ENCODE data around the gene WSB2. TPM values are rescaled to one million over a fixed set of nuclear protein-coding genes. Genes with fewer than 3 reads are reported as not detected.

Gene WSB2
- total and polyA plus RNA-seq, 2 of the 8 experiments (the other 6 are each of a cell fraction or from before 2014, with no cell fraction given) = 47.5 to 58.2 TPM

DNA sequence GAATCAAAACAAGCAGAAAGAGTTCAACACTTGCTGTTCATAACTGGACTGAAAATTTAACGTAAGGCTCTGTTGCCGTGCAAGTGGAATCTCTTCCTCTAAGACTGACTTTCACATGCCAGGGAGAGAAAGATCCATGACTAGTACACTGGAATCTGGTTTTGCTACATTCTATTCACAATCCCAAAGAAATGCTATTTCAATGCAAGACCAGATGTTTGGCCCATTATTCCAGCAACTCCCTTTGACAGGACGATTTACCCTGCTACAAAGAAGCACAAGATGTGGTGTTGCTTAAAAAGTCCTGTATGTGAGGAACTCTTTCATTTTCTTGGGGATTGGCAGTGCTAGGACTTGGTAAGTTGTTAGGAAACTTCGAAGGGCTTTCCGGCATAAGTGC, 27.1 kb downstream of the WSB2 start:
- Histone ChIP-seq H2BK120ac (replicated peaks; ENCODE audit: low read depth, low read length) (no peak overlapping the region), H3K14ac (ENCODE audit: insufficient read length) (no peak overlapping the region), H3K27ac (ENCODE audit: low read depth, low read length) (no peak overlapping the region), H3K36me3 (ENCODE audit: control insufficient read depth in 2 of 4, insufficient read depth in 4 of 4, low read length in 3 of 4) (peaks cover 32 to 83% (median 60%) of the 10 kb centered on the region in 4 experiments), H3K4me1 (replicated peaks in 1 of 4; ENCODE audit: control insufficient read depth in 3 of 4, insufficient read depth in 4 of 4, low read length in 3 of 4) (no peaks in the 10 kb centered on the region; a peak in 1 of 7 replicates), H3K79me2 (ENCODE audit: control insufficient read depth in 1 of 2, insufficient read depth in 2 of 2, low read length in 2 of 2) (no peaks in the 10 kb centered on the region), H2AFZ (ENCODE audit: low read length) (no peak overlapping the region), H4K20me1 (replicated peaks in 1 of 2; ENCODE audit: control insufficient read depth in 1 of 2, insufficient read depth in 2 of 2, low read length in 2 of 2) (peaks cover 0 to 5% of the 10 kb centered on the region in 2 experiments), H3K9me3 (ENCODE audit: insufficient read depth in 2 of 2, low read depth in 1 of 2, low read length in 1 of 2) (no peaks in the 10 kb centered on the region), H3K18ac (ENCODE audit: extremely low read depth, low read length) (no peak overlapping the region), H2BK12ac (ENCODE audit: low read depth, low read length) (no peak overlapping the region), H3K9ac (replicated peaks in 1 of 4; ENCODE audit: extremely low read depth in 1 of 4, low read depth in 3 of 4, low read length in 3 of 4) (no peak overlapping the region), H3K4ac (replicated peaks; ENCODE audit: insufficient read length, low read depth, low read length) (no peak overlapping the region), H2AK5ac (ENCODE audit: low read depth, low read length) (no peak overlapping the region), H3K4me3 (ENCODE audit: extremely low read depth in 1 of 4, insufficient read depth in 2 of 4, low read depth in 3 of 4, low read length in 4 of 4) (no peak overlapping the region), H2BK15ac (ENCODE audit: low read length) (no peak overlapping the region), H3K56ac (replicated peaks; ENCODE audit: insufficient read length, low read depth, low read length) (no peak overlapping the region), H2BK5ac (ENCODE audit: low read depth, low read length) (no peak overlapping the region), H4K5ac (ENCODE audit: insufficient read length, low read depth, low read length) (no peak overlapping the region), H3K79me1 (ENCODE audit: low read depth, low read length) (no peaks in the 10 kb centered on the region; the same call in 1 of the 2 replicates), H2BK20ac (ENCODE audit: low read length) (no peak overlapping the region), H3K27me3 (replicated peaks in 1 of 4; ENCODE audit: control insufficient read depth in 3 of 4, extremely low read depth in 1 of 4, insufficient read depth in 3 of 4, low read length in 3 of 4) (no peaks in the 10 kb centered on the region), H4K8ac (ENCODE audit: extremely low read depth, insufficient read depth, low read length) (no peak overlapping the region), H3K4me2 (ENCODE audit: insufficient read depth in 1 of 2, low read depth in 2 of 2, low read length in 2 of 2) (no peak overlapping the region), H3K23ac (ENCODE audit: insufficient read length) (no peak overlapping the region), H3K23me2 (ENCODE audit: low read depth, low read length) (no peaks in the 10 kb centered on the region), H4K91ac (replicated peaks; ENCODE audit: insufficient read length, low read length) (no peak overlapping the region)
- 88% methylated on average over 5 of the region's 5 CpGs; no CpG with 5 or more reads in 1 of the 2 experiments for WGBS, 2 experiments (ENCODE audit: extremely low coverage in 1 of 2, insufficient coverage in 1 of 2, insufficient read length in 1 of 2, insufficient replicate concordance in 2 of 2, low coverage in 1 of 2, low lambda C conversion rate in 2 of 2, missing lambda C conversion rate in 1 of 2)
- DNase-seq (ENCODE audit: low read depth in 1 of 2, low spot score in 2 of 2) = no peak
- FAIRE-seq = no peak
- CTCF ChIA-PET (ENCODE audit: partially characterized antibody) = interaction anchor here (0.6 to 4.3 kb wide), 16 partner anchors 10 to 1534 kb away, joined by 3 to 22 read pairs (median 4); no protein-coding TSS in a partner anchor
- POLR2A ChIA-PET (ENCODE audit: partially characterized antibody) = interaction anchor here (1.2 to 12.8 kb wide), 4 partner anchors 14 to 161 kb away, joined by 3 to 113 read pairs (median 24); partner anchors contain the start of gene RFC5
- TF ChIP-seq RNF2 (IDR thresholded peaks at IDR 0.05; ENCODE audit: borderline replicate concordance, low read depth, low read length, missing control alignments, poor library complexity, severe bottlenecking) (no peak), POU5F1 (IDR thresholded peaks at IDR 0.05; ENCODE audit: low read depth, low read length) (no peak), KDM5A (IDR thresholded peaks at IDR 0.05; ENCODE audit: low read length) (no peak)
